K562 (cell line): ENCODE measurements around the gene ZNF831. TPM values are rescaled to one million over a fixed set of nuclear protein-coding genes. Genes with fewer than 3 reads are reported as not detected.

Experiments used
- ATAC-seq: fragments of 200-7000 bp; cut with Tn5 transposase; 3 replicates; pipeline ENCODE4 v1.9.1; 2020; ENCODE audit warnings: moderate library complexity
- BruUV-seq: library from RNA; stranded (reverse); fragments of 400-500 nt; replicated peaks from 2 replicates; lab custom pipeline; 2021; lab: Mats Ljungman, UMichigan
- CTCF ChIA-PET: fragments of 300-600 bp; formaldehyde crosslinking; extraction: SDS; loops from one replicate; lab custom pipeline; 2021; ENCODE audit warnings: low intra/inter-chr PET ratio; lab: Yijun Ruan, JAX
- POLR2A ChIA-PET: fragments of 300-600, 350-650 bp; sonication (Branson Sonifier 250); formaldehyde crosslinking; extraction: SDS; loops from one replicate; lab custom pipeline; 2021; ENCODE audit warnings: antibody characterized with exemption, inconsistent platforms; lab: Yijun Ruan, JAX
- DNase-seq, 4 experiments: peaks; one replicate each; pipeline versions ENCODE4 v3.0.0 to v3.0.0-alpha.2; 2011 to 2018; ENCODE audit warnings: low spot score in 3 of 4, mixed read lengths in 3 of 4; ENCODE audit errors: extremely low read depth in 1 of 4
- FAIRE-seq: peaks from 2 replicates; lab custom pipeline; 2011; peaks lifted over from hg19 to GRCh38; lab: Jason Lieb, UNC
- H2AFZ ChIP-seq: 2 replicates; pipeline ENCODE4 v1.6.0; 2011; ENCODE audit warnings: low read depth, low read length, control low read depth, inconsistent platforms
- H3K27ac ChIP-seq: fragments of 200-600 bp; 3 replicates; pipeline ENCODE4 v1.8.0; 2011; ENCODE audit warnings: low read depth, mild to moderate bottlenecking, control low read depth, inconsistent platforms, low read length, moderate library complexity, mixed read lengths; ENCODE audit errors: extremely low read depth
- H3K27me3 ChIP-seq, 2 experiments: fragments of 300-600 bp in 1 of 2; 2 replicates in 1 of 2; 3 replicates in 1 of 2; pipeline versions ENCODE4 v1.6.0 to v1.8.0; 2011; ENCODE audit warnings: inconsistent platforms in 2 of 2, low read length in 2 of 2, mild to moderate bottlenecking in 1 of 2, mixed read lengths in 1 of 2, moderate library complexity in 1 of 2; ENCODE audit not compliant: control insufficient read depth in 2 of 2, insufficient read depth in 2 of 2
- H3K36me3 ChIP-seq: fragments of 300-600 bp; 3 replicates; pipeline ENCODE4 v1.8.0; 2011; ENCODE audit warnings: mild to moderate bottlenecking, low read length, inconsistent platforms; ENCODE audit not compliant: control insufficient read depth, insufficient read depth
- H3K4me1 ChIP-seq, 2 experiments: fragments of 200-600 bp in 1 of 2; replicated peaks in 1 of 2; 2 replicates in 1 of 2; 3 replicates in 1 of 2; pipeline versions ENCODE4 v1.5.1 to v1.8.0; 2011; ENCODE audit warnings: inconsistent platforms in 2 of 2, low read length in 2 of 2, mild to moderate bottlenecking in 1 of 2, mixed read lengths in 1 of 2, moderate library complexity in 1 of 2; ENCODE audit not compliant: control insufficient read depth in 2 of 2, insufficient read depth in 2 of 2
- H3K4me2 ChIP-seq: 2 replicates; pipeline ENCODE4 v1.6.1; 2011; ENCODE audit warnings: low read length, control low read depth, inconsistent platforms, mixed read lengths; ENCODE audit not compliant: insufficient read depth
- H3K4me3 ChIP-seq: fragments of 200-600 bp; sonication (generic), shearing (Covaris generic); 2 replicates; pipeline ENCODE4 v1.5.1; 2016; ENCODE audit warnings: control low read depth, inconsistent platforms
- H3K79me2 ChIP-seq: fragments of 200-600 bp; 3 replicates; pipeline ENCODE4 v1.8.0; 2011; ENCODE audit warnings: low read length, inconsistent platforms; ENCODE audit not compliant: control insufficient read depth, insufficient read depth
- H3K9ac ChIP-seq, 2 experiments: 2 replicates each; pipeline versions ENCODE4 v1.6.0 to v1.6.1; 2011; ENCODE audit warnings: low read depth in 2 of 2, low read length in 2 of 2, control low read depth in 1 of 2, inconsistent platforms in 1 of 2, mild to moderate bottlenecking in 1 of 2, mixed read lengths in 1 of 2; ENCODE audit not compliant: insufficient read depth in 1 of 2
- H3K9me1 ChIP-seq: one replicate; pipeline ENCODE4 v1.6.0; 2011; ENCODE audit warnings: inconsistent platforms, mild to moderate bottlenecking, low read length, moderate library complexity; ENCODE audit not compliant: control insufficient read depth, insufficient read depth
- H3K9me3 ChIP-seq: replicated peaks from 2 replicates; pipeline ENCODE4 v1.5.1; 2011; ENCODE audit warnings: low read depth, low read length, inconsistent platforms; ENCODE audit not compliant: control insufficient read depth, insufficient read depth
- H4K20me1 ChIP-seq: replicated peaks from 2 replicates; pipeline ENCODE4 v1.6.1; 2011; ENCODE audit warnings: low read length, inconsistent platforms, mixed read lengths; ENCODE audit not compliant: control insufficient read depth, insufficient read depth
- MAFF ChIP-seq: IDR thresholded peaks from 2 replicates; pipeline ENCODE4 v1.6.1; 2012; ENCODE audit warnings: low read length, improper control_type of control experiment
- MAFG ChIP-seq: fragments of 450-650 bp; conservative IDR thresholded peaks from 2 replicates; pipeline ENCODE4 v1.6.1; 2016; ENCODE audit warnings: missing genetic modification characterization, missing compliant biosample characterization
- MAFK ChIP-seq: IDR thresholded peaks from 2 replicates; pipeline ENCODE4 v1.6.1; 2011; ENCODE audit warnings: low read length, improper control_type of control experiment
- POLR2AphosphoS2 ChIP-seq: IDR thresholded peaks from 2 replicates; pipeline ENCODE4 v1.6.1; 2012; ENCODE audit warnings: low read length, improper control_type of control experiment
- RAD51 ChIP-seq: fragments of 450-650 bp; IDR thresholded peaks from 2 replicates; pipeline ENCODE4 v1.7.1; 2016; ENCODE audit warnings: low read depth, mild to moderate bottlenecking, borderline replicate concordance
- RFX1 ChIP-seq: fragments of 450-650 bp; IDR thresholded peaks from 2 replicates; pipeline ENCODE4 v1.6.1; 2016; ENCODE audit warnings: mild to moderate bottlenecking, moderate library complexity
- XRCC3 ChIP-seq: fragments of 450-650 bp; IDR thresholded peaks from 2 replicates; pipeline ENCODE4 v1.6.1; 2017; ENCODE audit warnings: mild to moderate bottlenecking, moderate library complexity
- ZNF316 ChIP-seq: fragments of 450-650 bp; IDR thresholded peaks from 2 replicates; pipeline ENCODE4 v1.6.1; 2016
- WGBS: fragments of 100-300 bp; shearing (Covaris generic); methylation state at CpG from one replicate; pipeline ENCODE4 v1.1.6; 2016; ENCODE audit warnings: low coverage, mixed read lengths; ENCODE audit not compliant: insufficient coverage; ENCODE audit errors: missing lambda C conversion rate; 5-methylcytosine and 5-hydroxymethylcytosine counted together
- in situ Hi-C: fragments of 300-500 bp; cut with MboI; formaldehyde crosslinking; loops from 4 replicates; pipeline ENCODE4 v1.15.0; 2018; ENCODE audit warnings: inconsistent platforms, mixed read lengths
- intact Hi-C: fragments of 100-400 bp; cut with micrococcal nuclease; formaldehyde crosslinking; loops from 2 replicates; pipeline ENCODE4 v1.14.2; 2022
- polyA plus RNA-seq, 8 experiments: library from polyadenylated mRNA; depleted of rRNA in 4 of 8; stranded (reverse) in 5 of 8; unstranded in 3 of 8; fragments of >200 nt; fragmentation: Nextera tagmentation in 2 of 8; fragmentation: Illumina TruSeq in 1 of 8; extraction: Ambion mirVana in 2 of 8; extraction: Trizol in 1 of 8; gene quantifications; 2 replicates each; pipeline versions ENCODE4 v1.2.1 to v1.2.3, GENCODE V29; 2011 to 2014; ENCODE audit warnings: inconsistent platforms in 1 of 8, missing spikeins in 1 of 8
- total RNA-seq, 7 experiments: library from RNA; depleted of rRNA in 6 of 7; stranded (reverse); fragments of >200 nt in 6 of 7; fragmentation: Illumina TruSeq in 2 of 7; extraction: Trizol in 2 of 7; gene quantifications; 2 replicates each; pipeline versions ENCODE4 v1.2.1 to v1.2.3, GENCODE V29; 2011 to 2021; ENCODE audit warnings: low replicate concordance in 1 of 7

The ZNF831 gene
- total and polyA plus RNA-seq, 9 of the 15 experiments (the other 6 are each of a cell fraction or from before 2014, with no cell fraction given): not detected

DNA sequence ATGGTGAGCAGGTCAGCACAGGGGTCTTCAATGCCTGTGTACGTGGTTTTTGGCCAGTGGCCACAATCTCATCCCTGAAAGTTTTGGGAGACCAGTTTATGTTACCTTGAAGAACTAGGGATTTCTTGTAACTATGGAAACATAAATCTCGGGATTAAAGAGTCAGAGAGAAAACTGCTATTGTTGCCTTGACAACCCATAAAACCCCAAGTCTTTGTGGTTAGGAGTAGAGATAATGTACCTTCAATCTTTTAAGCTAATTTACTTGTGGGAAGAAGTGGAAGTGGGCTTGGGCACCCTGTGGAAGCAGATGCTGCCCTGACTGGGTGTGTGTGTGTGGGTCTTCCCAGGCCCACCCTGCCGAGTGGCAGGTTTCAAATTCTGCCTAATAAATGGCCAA lies 46.1 kb upstream of the ZNF831 start:
- Histone ChIP-seq H3K79me2 (no peaks in the 10 kb centered on the region), H3K4me1 (no peaks in the 10 kb centered on the region), H3K4me2 (no peak overlapping the region), H2AFZ (no peak overlapping the region), H3K4me3 (no peak overlapping the region), H3K9me1 (no peaks in the 10 kb centered on the region), H3K9ac (no peak overlapping the region), H4K20me1 (no peaks in the 10 kb centered on the region), H3K9me3 (no peaks in the 10 kb centered on the region), H3K27me3 (peaks cover 2 to 18% of the 10 kb centered on the region in 2 experiments; a peak in 4 of 5 replicates), H3K27ac (no peak overlapping the region), H3K36me3 (no peaks in the 10 kb centered on the region)
- intact Hi-C loops (no loop called here), in situ Hi-C loops (no loop called here)
- DNase-seq: no peak
- no TSS peak for BruUV-seq
- FAIRE-seq: no peak
- ChIA-PET CTCF (no interaction called here), POLR2A (no interaction called here)
- peak; percentile 45 for TF ChIP-seq RFX1
- TF ChIP-seq POLR2AphosphoS2: no peak
- WGBS: 0% methylated on average over 3 of the region's 3 CpGs
- no peak for ATAC-seq

DNA sequence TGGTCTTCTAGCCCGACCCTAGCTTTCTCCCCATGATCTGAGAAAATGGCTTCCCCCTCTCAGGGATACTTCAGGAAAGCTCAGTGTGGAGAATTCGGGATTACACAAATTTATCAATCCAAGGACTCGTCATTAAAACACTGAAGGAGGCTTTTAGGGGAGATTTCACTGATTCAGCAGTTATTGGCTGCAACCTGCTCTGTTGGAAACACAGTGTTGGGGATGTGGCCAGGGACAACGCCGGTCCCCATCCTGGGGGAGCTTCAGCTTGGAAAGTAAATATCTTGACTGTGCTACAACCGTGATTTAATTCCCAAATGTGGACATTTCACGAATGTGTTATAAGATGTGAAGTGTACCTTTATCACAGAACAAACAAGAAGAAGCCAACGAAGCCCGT lies 44.8 kb upstream of the ZNF831 start:
- in situ Hi-C loops (no loop called here), intact Hi-C loops (no loop called here)
- H3K9ac ChIP-seq: no peak overlapping the region
- H3K9me1 ChIP-seq: no peaks in the 10 kb centered on the region
- no TSS peak for BruUV-seq
- peaks cover 2 to 20% of the 10 kb centered on the region in 2 experiments for H3K27me3 ChIP-seq
- H3K4me1 ChIP-seq: no peaks in the 10 kb centered on the region
- no peak overlapping the region for H2AFZ ChIP-seq
- H3K9me3 ChIP-seq: no peaks in the 10 kb centered on the region
- H3K27ac ChIP-seq: no peak overlapping the region
- WGBS: 0% methylated on average over 9 of the region's 9 CpGs
- H3K79me2 ChIP-seq: no peaks in the 10 kb centered on the region
- no peak for FAIRE-seq
- ChIA-PET POLR2A (no interaction called here), CTCF (no interaction called here)
- H3K4me2 ChIP-seq: no peak overlapping the region
- H3K4me3 ChIP-seq: no peak overlapping the region
- no peak for ATAC-seq
- DNase-seq: no peak
- no peaks in the 10 kb centered on the region for H3K36me3 ChIP-seq
- TF ChIP-seq MAFG: peak; percentile 26; the same call in 1 of the 2 replicates
- TF ChIP-seq MAFF: peak; percentile 26; the same call in 1 of the 2 replicates
- no peak for TF ChIP-seq XRCC3
- no peak for TF ChIP-seq RAD51
- peak; percentile 63 for TF ChIP-seq ZNF316
- TF ChIP-seq MAFK: peak; percentile 30; the same call in 1 of the 2 replicates
- no peaks in the 10 kb centered on the region for H4K20me1 ChIP-seq
